Brain microvascular endothelial cell (primary cell): Measurements from ENCODE around the gene FBXL16.
A peak's percentile ranks its signal among the peaks of the same experiment; 100 is the strongest.

ENCODE experiments used
- DNase-seq: peaks from one replicate; pipeline ENCODE4 v3.0.0-alpha.2; 2020
- H3K27ac ChIP-seq: fragments of 250-450 bp; sonication (Bioruptor Pico); 2 replicates; pipeline ENCODE4 v1.5.1; 2020; ENCODE audit warnings: mild to moderate bottlenecking, moderate library complexity
- H3K27me3 ChIP-seq: fragments of 250-450 bp; sonication (Bioruptor Pico); replicated peaks from 2 replicates; pipeline ENCODE4 v1.5.1; 2020; ENCODE audit warnings: mild to moderate bottlenecking
- H3K36me3 ChIP-seq: fragments of 250-450 bp; sonication (Bioruptor Pico); replicated peaks from 2 replicates; pipeline ENCODE4 v1.5.1; 2020; ENCODE audit warnings: mild to moderate bottlenecking
- H3K4me3 ChIP-seq: 2 replicates; pipeline ENCODE4 v1.5.1; 2011; ENCODE audit warnings: low read depth, mild to moderate bottlenecking, control low read depth, low read length, moderate library complexity
- in situ Hi-C: cut with HindIII; loops from 2 replicates; pipeline ENCODE4 v1.10.0; 2017; ENCODE audit warnings: low sequenced_read_pairs, low pct_ligation_motif_present
- TF ChIP-seq, protein P1 (sequence below): IDR thresholded peaks from 2 replicates; pipeline ENCODE4 v1.5.1; 2011; ENCODE audit warnings: low read depth, mild to moderate bottlenecking, moderate library complexity, low read length, control low read depth, inconsistent platforms; ENCODE audit errors: missing control alignments

FBXL16 gene

DNA sequence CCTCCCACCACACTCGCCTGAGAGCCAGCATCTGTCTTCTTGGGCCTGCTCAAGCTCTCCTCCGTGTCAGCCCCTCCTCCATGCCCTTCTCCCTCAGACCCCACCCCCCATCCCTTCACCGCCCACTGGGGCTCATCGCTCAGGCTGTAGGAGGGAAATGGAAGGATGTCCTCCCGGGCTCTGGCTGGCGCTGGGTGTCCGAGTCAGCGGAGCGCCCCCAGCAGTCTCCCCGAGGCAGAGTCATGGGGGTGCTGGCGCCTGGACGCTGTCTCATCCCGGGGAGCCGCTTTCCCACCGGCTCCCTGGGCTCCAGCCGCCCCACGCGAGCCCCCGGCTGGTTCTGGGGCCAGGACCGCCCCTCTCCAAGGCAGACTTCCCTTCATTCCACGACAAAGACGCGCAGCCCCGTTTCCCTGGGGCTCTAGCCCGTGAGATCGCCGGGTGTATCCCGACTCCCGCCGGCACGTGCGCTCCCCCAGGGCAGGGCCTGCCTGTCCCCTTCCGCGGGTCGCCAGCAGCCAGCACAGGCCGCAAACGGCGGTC, 14.9 kb upstream of the FBXL16 start:
- Histone ChIP-seq H3K36me3 (peaks cover 4% of the 10 kb centered on the region), H3K4me3 (peak overlapping the region; percentile 65), H3K27ac (peak overlapping the region; percentile 63), H3K27me3 (no peaks in the 10 kb centered on the region)
- TF ChIP-seq, protein P1, sequence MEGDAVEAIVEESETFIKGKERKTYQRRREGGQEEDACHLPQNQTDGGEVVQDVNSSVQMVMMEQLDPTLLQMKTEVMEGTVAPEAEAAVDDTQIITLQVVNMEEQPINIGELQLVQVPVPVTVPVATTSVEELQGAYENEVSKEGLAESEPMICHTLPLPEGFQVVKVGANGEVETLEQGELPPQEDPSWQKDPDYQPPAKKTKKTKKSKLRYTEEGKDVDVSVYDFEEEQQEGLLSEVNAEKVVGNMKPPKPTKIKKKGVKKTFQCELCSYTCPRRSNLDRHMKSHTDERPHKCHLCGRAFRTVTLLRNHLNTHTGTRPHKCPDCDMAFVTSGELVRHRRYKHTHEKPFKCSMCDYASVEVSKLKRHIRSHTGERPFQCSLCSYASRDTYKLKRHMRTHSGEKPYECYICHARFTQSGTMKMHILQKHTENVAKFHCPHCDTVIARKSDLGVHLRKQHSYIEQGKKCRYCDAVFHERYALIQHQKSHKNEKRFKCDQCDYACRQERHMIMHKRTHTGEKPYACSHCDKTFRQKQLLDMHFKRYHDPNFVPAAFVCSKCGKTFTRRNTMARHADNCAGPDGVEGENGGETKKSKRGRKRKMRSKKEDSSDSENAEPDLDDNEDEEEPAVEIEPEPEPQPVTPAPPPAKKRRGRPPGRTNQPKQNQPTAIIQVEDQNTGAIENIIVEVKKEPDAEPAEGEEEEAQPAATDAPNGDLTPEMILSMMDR, result peak; percentile 50
- peak; percentile 43 for DNase-seq
- in situ Hi-C loops, result loop anchor here (25.0 kb wide), 1 partner anchor 267 kb away; the partner anchor contains the start of gene SOX8

DNA sequence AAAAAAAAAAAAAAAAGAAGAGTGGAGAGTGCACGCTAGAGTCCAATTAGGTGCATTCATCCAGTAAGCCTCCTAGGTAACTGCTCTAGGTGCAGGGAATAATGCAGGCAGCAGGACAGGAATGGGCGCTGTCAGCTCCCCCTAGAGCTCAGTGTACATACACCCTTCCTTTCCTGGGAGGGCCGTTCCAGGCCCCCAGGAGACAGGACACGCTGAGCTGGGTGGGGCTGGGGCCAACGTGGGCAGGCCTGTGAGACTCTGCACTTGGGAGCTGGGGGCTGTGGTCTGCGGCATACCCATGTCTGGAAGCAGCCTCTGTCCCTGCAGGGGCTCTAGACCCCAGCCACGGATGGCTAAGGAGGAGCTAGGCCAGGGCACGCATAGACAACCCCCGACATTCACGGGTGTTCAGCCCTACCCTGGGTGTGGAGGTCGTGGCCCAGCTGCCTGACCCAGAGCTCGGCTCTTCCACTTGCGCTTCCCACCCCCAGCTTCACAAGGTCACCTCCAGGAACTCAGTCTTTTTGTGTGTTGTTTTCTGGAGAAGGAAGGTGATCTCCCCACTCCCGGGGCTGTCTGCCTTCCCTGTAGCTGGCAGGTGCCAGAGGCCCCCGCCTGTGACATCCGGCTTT, 14.3 kb upstream of the FBXL16 start:
- peaks cover 4% of the 10 kb centered on the region for H3K36me3 ChIP-seq
- TF ChIP-seq, protein P1, result peak; percentile 56

DNA sequence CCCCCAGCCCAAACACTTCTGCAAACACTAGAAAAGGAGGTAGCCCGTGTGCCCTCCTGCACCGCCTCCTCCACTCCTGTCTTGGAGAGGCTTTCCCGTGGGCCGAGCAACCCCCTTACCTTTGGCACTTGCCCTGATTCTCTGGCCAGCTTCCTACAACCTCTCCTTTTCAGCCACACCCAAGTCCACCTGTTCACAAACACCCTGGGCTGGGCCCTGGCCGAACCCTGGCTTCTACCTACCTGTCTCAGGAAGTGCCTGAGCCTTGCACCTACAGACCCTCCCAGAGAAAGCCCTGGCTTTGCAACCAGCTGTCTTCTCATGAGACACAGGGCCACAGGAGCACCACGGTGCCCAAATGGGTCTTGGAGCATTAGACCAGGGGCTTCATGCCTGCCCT, 13.3 kb upstream of the FBXL16 start:
- DNase-seq, result no peak
- H3K27me3 ChIP-seq, result no peaks in the 10 kb centered on the region
- no peak overlapping the region for H3K27ac ChIP-seq
- no peak overlapping the region for H3K4me3 ChIP-seq
- in situ Hi-C loops, result loop anchor here (25.0 kb wide), 1 partner anchor 268 kb away; the partner anchor contains the start of gene SOX8
- TF ChIP-seq, protein P1, result no peak
- H3K36me3 ChIP-seq, result peaks cover 4% of the 10 kb centered on the region

More for the DNA sequence above, 14.3 kb upstream of the FBXL16 start:
- H3K4me3 ChIP-seq, result peak overlapping the region; percentile 65
- no peaks in the 10 kb centered on the region for H3K27me3 ChIP-seq
- in situ Hi-C loops, result loop anchor here (25.0 kb wide), 1 partner anchor 267 kb away; the partner anchor contains the start of gene SOX8
- no peak overlapping the region for H3K27ac ChIP-seq
- no peak for DNase-seq

DNA sequence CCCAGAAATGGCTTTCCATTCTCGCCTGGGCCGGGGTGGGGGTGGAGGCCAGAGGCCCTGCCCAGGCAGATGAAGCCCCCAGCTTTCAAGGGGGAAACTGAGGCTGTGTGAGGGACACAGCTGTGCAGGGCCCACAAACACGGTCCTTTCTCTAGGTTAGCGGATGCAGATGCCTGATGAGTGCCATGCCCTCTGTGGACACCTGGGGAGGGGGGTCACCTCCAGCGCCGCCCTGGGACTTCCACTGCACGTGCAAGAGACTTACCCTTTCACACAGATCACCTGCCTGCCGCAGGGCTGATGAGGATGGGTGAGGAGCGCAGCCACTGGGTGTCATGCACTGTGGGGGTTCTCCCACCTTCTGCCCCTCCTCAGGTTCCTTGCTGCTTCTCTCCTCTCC, 12.8 kb upstream of the FBXL16 start:
- in situ Hi-C loops, result loop anchor here (25.0 kb wide), 1 partner anchor 269 kb away; the partner anchor contains the start of gene SOX8
- Histone ChIP-seq H3K4me3 (no peak overlapping the region), H3K27ac (no peak overlapping the region), H3K27me3 (no peaks in the 10 kb centered on the region), H3K36me3 (peaks cover 4% of the 10 kb centered on the region)
- no peak for DNase-seq
- TF ChIP-seq, protein P1, result no peak

DNA sequence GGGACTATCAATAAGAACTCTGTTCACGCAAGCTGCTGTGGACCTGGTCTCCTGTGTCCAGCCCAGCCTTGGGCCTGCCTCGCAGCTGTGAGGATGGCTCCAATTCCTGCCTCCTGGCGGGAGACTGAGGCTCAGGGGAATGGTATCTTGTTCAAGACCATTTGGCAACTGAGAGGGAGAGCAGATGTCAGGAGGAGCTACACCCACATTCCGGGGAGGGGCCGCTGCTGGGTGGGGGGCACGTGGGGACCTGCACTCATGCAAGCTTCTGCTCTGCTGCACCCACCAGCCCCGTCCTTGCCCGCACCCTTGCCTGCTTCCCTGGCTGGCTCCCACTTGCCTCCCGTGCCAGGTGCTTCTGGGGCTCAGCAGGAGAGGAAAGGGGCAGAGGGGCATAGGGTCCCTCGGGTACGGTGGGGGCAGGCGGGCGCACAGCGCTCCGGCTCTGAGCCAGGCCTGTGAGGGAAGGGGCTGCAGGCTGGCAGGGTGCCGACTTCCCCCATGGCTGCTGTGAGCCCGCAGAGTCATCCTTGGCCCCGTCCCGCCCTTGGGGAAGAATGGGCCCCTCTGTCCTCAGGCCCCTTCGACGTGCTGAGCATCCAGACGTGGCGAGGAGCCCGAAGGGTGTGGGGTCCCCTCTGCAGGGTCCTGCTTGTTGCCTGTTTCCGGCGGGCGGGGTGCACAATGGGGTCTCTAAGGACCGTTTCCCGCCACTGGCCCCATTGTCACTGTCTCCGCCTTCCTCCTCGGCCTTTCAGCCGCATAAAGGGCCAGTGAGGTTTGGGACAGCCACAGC, 12.0 kb upstream of the FBXL16 start:
- H3K27me3 ChIP-seq, result no peaks in the 10 kb centered on the region
- no peak for DNase-seq
- peaks cover 2% of the 10 kb centered on the region for H3K36me3 ChIP-seq
- no peak overlapping the region for H3K4me3 ChIP-seq
- TF ChIP-seq, protein P1, result no peak
- no peak overlapping the region for H3K27ac ChIP-seq
- in situ Hi-C loops, result loop anchor here (25.0 kb wide), 1 partner anchor 270 kb away; the partner anchor contains the start of gene SOX8
